A204.1 (cell line): ENCODE measurements around the gene PCBP3.
"Not testable (repeated sequence)": the region's sequence is repeated elsewhere in the genome, so short reads cannot be mapped to it uniquely, and the experiment has no call there.

Experiments used
- FAIRE-seq: peaks from 2 replicates; lab custom pipeline; 2012; peaks lifted over from hg19 to GRCh38; lab: Jason Lieb, UNC

PCBP3 gene

GRCh38 chr21:45635271-45636151 lies 8.0 kb upstream of the PCBP3 start:
- no peak for FAIRE-seq

DNA sequence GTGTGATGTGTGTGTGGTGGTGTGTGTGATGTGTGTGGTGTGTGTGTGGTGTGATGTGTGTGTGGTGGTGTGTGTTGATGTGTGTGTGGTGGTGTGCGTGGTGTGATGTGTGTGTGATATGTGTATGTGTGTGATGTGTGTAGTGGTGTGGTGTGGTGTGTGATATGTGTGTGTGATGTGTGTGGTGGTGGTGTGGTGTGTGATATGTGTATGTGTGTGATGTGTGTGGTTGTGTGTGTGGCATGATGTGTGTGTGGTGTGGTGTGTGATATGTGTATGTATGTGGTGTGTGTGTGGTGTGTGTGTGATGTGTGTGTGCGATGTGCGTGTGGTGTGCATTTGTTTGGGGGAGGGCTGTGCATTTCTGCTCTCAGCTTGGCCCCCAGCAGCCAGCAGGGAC lies 7.1 kb upstream of the PCBP3 start:
- FAIRE-seq, result no peak

- no peak for FAIRE-seq
Measured at GRCh38 chr21:45636951-45637646, 6.4 kb upstream of the PCBP3 start.

GRCh38 chr21:45637883-45638282 lies 5.6 kb upstream of the PCBP3 start:
- no peak for FAIRE-seq

- FAIRE-seq, result no peak
Measured at GRCh38 chr21:45638707-45639106, 4.8 kb upstream of the PCBP3 start.

- no peak for FAIRE-seq
Measured at GRCh38 chr21:45639206-45640000, 4.1 kb upstream of the PCBP3 start.

- FAIRE-seq, result no peak
Measured at GRCh38 chr21:45640001-45640887, 3.3 kb upstream of the PCBP3 start.

DNA sequence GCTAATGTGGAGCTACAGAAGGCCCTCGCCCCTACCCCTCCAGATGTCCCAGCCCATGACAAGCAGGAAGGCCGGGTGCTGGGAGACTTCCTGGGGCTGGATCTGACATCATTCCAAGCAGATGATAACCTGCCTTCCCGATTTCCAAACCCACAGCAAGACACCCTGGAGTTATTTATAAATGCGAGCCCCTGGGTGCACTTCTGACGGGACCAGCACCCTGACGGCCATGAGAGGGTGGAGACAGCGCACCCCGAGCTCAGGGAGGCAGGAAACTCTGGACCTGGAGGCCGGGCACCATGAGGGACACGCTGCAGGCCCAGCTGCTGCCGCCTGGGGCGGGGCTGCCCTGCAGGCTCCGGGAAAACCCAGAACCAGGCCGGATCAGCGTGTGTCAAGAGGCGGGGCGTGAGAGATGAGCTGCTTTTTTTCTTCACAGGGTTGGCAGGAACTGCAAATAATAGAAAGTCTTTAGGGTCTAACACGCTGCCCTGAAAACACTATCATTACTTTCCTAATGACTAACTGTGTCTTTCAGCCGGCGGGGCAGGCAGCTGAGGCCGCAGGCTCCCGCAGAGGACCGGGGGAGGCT lies 2.5 kb upstream of the PCBP3 start:
- no peak for FAIRE-seq

DNA sequence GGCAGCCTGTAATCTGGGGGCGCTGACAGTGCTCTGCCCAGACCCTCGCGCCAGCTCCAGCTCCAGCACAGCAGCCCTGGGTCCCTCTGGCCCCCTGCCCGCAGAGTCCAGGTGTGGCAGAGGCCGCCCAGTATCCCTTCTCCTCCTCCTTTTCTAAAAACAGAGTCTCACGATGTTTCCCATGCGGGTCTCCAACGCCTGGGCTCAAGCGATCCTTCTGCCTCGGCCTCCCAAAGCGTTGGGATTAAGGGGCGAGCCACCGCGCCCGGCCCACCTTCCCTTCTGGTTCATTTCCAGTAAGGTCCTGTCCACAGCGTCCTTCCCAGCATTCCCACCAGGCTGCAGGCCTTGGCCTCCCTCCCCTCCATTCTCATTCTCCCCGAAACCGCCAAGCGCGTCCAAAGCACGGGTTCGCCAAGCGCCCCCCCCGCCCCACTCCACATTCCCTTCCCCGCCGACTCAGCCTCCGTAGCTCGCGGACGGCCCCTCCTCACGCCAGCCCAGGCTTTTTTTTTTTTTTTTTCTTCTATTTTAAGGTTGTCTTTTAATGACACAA lies 2.0 kb upstream of the PCBP3 start:
- FAIRE-seq, result no peak

DNA sequence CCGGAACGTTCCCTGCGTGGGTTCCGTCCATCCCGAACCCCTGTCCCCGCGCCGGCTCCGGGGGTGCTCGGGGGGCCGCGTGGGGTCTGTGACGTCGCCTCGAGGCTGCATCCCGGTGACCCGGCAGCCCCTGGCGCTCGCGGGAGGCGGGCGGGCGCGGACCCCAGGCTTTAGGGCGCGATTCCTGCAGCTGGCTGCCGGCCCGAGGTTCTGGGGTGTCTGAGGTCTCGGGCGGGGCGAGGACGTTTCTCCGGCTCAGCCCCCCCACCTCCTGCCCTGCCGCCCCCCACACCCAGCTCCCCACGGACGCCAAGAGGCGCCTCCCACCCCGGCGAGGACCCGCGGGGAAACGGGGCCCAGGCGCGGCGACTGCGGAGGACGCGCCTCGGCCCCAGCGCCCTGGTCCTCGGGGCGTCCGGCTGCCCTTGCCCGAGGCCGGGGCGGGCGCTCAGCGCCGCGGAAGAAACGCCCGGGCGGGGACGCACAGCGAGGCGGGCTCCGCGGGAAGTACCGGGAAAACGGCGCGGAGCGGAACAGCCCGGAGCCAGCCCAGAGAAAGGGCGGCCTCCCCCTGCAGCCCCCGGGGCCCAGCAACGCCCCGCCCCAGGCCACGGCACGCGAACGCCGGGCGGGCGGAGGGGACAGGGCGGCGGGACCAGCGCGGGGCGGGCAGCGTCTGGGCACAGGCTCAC lies 1.3 kb upstream of the PCBP3 start:
- no peak for FAIRE-seq

- no peak for FAIRE-seq
Measured at GRCh38 chr21:45644041-45644906, 749 bp downstream of the PCBP3 start.

- FAIRE-seq, result no peak
Measured at GRCh38 chr21:45651921-45652320, 8.4 kb downstream of the PCBP3 start.

DNA sequence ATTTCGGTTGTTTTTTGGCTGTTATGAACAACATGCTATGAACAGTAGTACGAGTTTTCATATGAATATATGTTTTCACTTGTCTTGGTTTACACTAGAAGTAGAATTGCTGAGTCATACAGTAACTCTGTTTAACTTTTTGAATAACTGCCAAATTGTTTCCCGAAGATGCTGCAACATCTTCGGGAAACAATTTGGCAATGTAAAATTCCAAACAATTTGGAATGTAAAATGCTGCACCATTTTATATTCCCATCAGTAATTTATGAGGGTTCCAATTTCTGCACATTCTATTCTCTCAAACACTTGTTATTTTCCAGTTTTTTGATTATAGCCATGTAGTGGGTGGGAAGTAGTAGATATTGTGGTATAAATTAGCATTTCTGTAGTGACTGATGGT lies 11.6 kb downstream of the PCBP3 start:
- no peak for FAIRE-seq

- not testable (repeated sequence) for FAIRE-seq
Measured at GRCh38 chr21:45656114-45656513, 12.6 kb downstream of the PCBP3 start.

GRCh38 chr21:45661913-45662622 lies 18.5 kb downstream of the PCBP3 start:
- FAIRE-seq, result not testable (repeated sequence)

DNA sequence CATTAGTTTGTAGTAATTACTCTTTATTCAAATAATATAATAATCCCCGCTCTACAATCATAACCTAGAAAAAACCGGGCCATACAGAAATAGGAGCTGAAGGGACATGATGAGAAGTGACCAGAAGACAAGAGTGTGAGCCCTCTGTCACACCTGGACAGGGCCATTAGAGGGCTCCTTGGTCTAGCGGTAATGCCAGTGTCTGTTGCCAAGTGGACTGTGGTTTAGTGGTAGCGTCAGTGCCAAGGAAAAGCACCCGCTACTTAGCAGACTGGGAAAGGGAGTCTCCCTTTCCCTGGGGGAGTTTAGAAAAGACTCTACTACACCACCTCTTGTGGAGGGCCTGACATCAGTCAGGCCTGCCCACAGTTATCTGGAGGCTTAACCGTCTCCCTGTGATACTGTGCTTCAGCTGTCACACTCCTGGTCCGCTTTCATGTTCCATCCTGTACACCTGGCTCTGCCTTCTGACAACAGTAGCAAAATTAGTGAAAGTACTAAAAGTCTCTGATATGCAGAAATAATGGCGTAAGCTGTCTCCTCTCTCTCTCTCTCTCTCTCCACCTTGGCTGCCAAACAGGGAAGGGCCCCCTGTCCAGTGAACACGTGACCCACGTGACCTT lies 19.2 kb downstream of the PCBP3 start:
- not testable (repeated sequence) for FAIRE-seq

DNA sequence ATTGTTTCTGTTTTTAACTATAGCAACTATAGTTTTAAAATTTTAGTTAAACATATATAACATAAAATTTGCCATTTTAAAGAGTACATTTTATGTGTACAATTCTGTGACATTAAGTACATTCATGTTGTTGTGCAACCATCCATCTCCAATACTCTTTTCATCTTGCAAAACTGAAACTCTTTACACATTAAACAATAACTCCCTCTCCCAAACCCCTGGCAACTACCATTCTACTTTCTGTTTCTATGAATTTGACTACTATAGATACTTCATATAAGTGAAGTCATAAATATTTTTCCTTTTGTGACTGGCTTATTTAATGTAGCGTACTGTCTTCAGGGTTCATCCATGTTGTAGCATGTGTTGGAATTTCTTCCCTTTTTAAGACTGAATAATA lies 25.9 kb downstream of the PCBP3 start:
- FAIRE-seq, result no peak

DNA sequence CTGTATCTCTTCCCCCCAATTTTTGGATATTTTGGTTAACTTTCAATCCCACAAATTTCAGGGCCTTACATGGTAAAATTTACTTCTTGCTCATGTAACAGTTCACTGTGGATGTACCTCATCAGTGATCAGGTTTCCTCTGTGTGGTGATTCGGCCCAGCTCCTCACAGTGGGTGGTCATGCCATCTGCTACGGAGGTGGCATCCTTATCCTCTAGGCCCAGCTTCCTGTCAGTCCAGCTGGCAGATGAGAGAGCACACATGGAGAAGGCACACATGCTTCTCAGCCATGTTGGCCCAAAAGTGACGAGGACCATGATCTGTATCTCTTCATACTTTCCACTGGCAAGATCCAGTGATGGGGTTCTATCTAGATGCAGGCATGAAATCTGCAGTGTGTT lies 27.2 kb downstream of the PCBP3 start:
- FAIRE-seq, result no peak
